K562 (cell line): ENCODE results near the gene ZNF778. TPM values are rescaled to one million over a fixed set of nuclear protein-coding genes. Genes with fewer than 3 reads are reported as not detected.

Experiments used
- ATF7 ChIP-seq: fragments of 450-650 bp; IDR thresholded peaks from 2 replicates; pipeline ENCODE4 v1.7.1; 2014; ENCODE audit warnings: mild to moderate bottlenecking, moderate library complexity
- BCOR ChIP-seq: fragments of 450-650 bp; IDR thresholded peaks from 2 replicates; pipeline ENCODE4 v1.6.1; 2016
- CBFA2T3 ChIP-seq: fragments of 450-650 bp; IDR thresholded peaks from 2 replicates; pipeline ENCODE4 v1.6.1; 2017
- CEBPZ ChIP-seq: fragments of 150-350 bp; IDR thresholded peaks from 2 replicates; pipeline ENCODE4 v1.6.1; 2014; ENCODE audit warnings: low read depth, mild to moderate bottlenecking, low read length, borderline replicate concordance
- CUX1 ChIP-seq: fragments of 200-800 bp; sonication (Bioruptor generic); IDR thresholded peaks from 2 replicates; pipeline ENCODE4 v1.6.1; 2016; ENCODE audit warnings: missing genetic modification characterization, missing compliant biosample characterization
- DMBX1 ChIP-seq: fragments of 250-450 bp; sonication (Bioruptor Pico); IDR thresholded peaks from 2 replicates; pipeline ENCODE4 v1.8.0; 2022; ENCODE audit warnings: inconsistent platforms, mild to moderate bottlenecking, moderate library complexity, borderline replicate concordance
- EP400 ChIP-seq: fragments of 450-650 bp; IDR thresholded peaks from 2 replicates; pipeline ENCODE4 v1.6.1; 2017; ENCODE audit warnings: antibody characterized with exemption, mild to moderate bottlenecking, moderate library complexity
- GABPB2 ChIP-seq: fragments of 250-450 bp; sonication (Bioruptor Pico); conservative IDR thresholded peaks from 2 replicates; pipeline ENCODE4 v1.5.1; 2021; ENCODE audit warnings: mild to moderate bottlenecking
- GATAD2B ChIP-seq: fragments of 450-650 bp; IDR thresholded peaks from 2 replicates; pipeline ENCODE4 v1.6.1; 2017; ENCODE audit warnings: mild to moderate bottlenecking, borderline replicate concordance
- MED1 ChIP-seq: sonication (generic); formaldehyde crosslinking; IDR thresholded peaks from 2 replicates; pipeline ENCODE4 v1.8.1; 2023; ENCODE audit warnings: missing genetic modification reagents, borderline replicate concordance
- NFATC3 ChIP-seq: fragments of 450-650 bp; IDR thresholded peaks from 2 replicates; pipeline ENCODE4 v1.6.1; 2017; ENCODE audit warnings: mild to moderate bottlenecking
- PHB ChIP-seq: fragments of 250-450 bp; sonication (Bioruptor Pico); IDR thresholded peaks from 2 replicates; pipeline ENCODE4 v1.5.0; 2021
- SMARCA4 ChIP-seq: fragments of 450-650 bp; IDR thresholded peaks from 2 replicates; pipeline ENCODE4 v1.6.1; 2016
- STAG1 ChIP-seq: sonication (generic); formaldehyde crosslinking; IDR thresholded peaks from 2 replicates; pipeline ENCODE4 v1.5.0; 2020; ENCODE audit warnings: missing genetic modification reagents, borderline replicate concordance
- TCF7L2 ChIP-seq: fragments of 150-350 bp; IDR thresholded peaks from 2 replicates; pipeline ENCODE4 v1.6.1; 2016; ENCODE audit warnings: low read depth, mild to moderate bottlenecking, low read length, moderate library complexity
- THAP7 ChIP-seq: fragments of 250-450 bp; sonication (Bioruptor Pico); IDR thresholded peaks from 2 replicates; pipeline ENCODE4 v1.5.0; 2021
- USF1 ChIP-seq: sonication (generic); formaldehyde crosslinking; IDR thresholded peaks from 2 replicates; pipeline ENCODE4 v1.9.0; 2022; ENCODE audit warnings: mild to moderate bottlenecking, missing genetic modification reagents
- XRCC5 ChIP-seq: fragments of 200-400 bp; formaldehyde crosslinking; IDR thresholded peaks from 2 replicates; pipeline ENCODE4 v1.6.1; 2017; ENCODE audit warnings: low read depth, mild to moderate bottlenecking, low read length
- ZKSCAN8 ChIP-seq: fragments of 200-800 bp; sonication (Bioruptor generic); IDR thresholded peaks from 2 replicates; pipeline ENCODE4 v1.6.1; 2016; ENCODE audit warnings: missing genetic modification characterization, missing compliant biosample characterization
- ZZZ3 ChIP-seq: fragments of 450-650 bp; IDR thresholded peaks from 2 replicates; pipeline ENCODE4 v1.6.1; 2016; ENCODE audit warnings: antibody characterized with exemption, mild to moderate bottlenecking, moderate library complexity
- polyA plus RNA-seq, 8 experiments: library from polyadenylated mRNA; depleted of rRNA in 4 of 8; stranded (reverse) in 5 of 8; unstranded in 3 of 8; fragments of >200 nt; fragmentation: Nextera tagmentation in 2 of 8; fragmentation: Illumina TruSeq in 1 of 8; extraction: Ambion mirVana in 2 of 8; extraction: Trizol in 1 of 8; gene quantifications; 2 replicates each; pipeline versions ENCODE4 v1.2.1 to v1.2.3, GENCODE V29; 2011 to 2014; ENCODE audit warnings: inconsistent platforms in 1 of 8, missing spikeins in 1 of 8
- total RNA-seq, 7 experiments: library from RNA; depleted of rRNA in 6 of 7; stranded (reverse); fragments of >200 nt in 6 of 7; fragmentation: Illumina TruSeq in 2 of 7; extraction: Trizol in 2 of 7; gene quantifications; 2 replicates each; pipeline versions ENCODE4 v1.2.1 to v1.2.3, GENCODE V29; 2011 to 2021; ENCODE audit warnings: low replicate concordance in 1 of 7

Gene ZNF778
- total and polyA plus RNA-seq, 9 of the 15 experiments (the other 6 are each of a cell fraction or from before 2014, with no cell fraction given): 0.70 to 60.6 (median 7.5) TPM

- TF ChIP-seq DMBX1 (CRISPR knock-in tag) (no peak), ZZZ3 (no peak), CBFA2T3 (peak; percentile 85), THAP7 (CRISPR knock-in tag) (no peak), MED1 (CRISPR knock-in tag) (no peak), EP400 (peak; percentile 62), GATAD2B (no peak), ATF7 (peak; percentile 75), NFATC3 (no peak), USF1 (CRISPR knock-in tag) (peak; percentile 91), CEBPZ (no peak), PHB (CRISPR knock-in tag) (no peak), BCOR (peak; percentile 60), STAG1 (peak; percentile 72; the same call in 1 of the 2 replicates), GABPB2 (no peak), CUX1 (CRISPR knock-in tag) (no peak), XRCC5 (peak; percentile 50; the same call in 1 of the 2 replicates), TCF7L2 (no peak), ZKSCAN8 (CRISPR knock-in tag) (no peak), SMARCA4 (peak; percentile 83)
These were observed 977 bp upstream of the ZNF778 start (continued) for GRCh38 chr16:89216315-89217137.
